Endodermal cell (in vitro differentiated cells): Measurements from ENCODE around the gene ARID5A. TPM values are rescaled to one million over a fixed set of nuclear protein-coding genes. Genes with fewer than 3 reads are reported as not detected.

ENCODE experiments used
- DNase-seq: peaks from one replicate; pipeline ENCODE4 v3.0.0-alpha.2; 2017
- H3K27ac ChIP-seq: 2 replicates; pipeline ENCODE4 v1.5.1; 2013; ENCODE audit warnings: mild to moderate bottlenecking, low read depth, low read length, moderate library complexity
- H3K27me3 ChIP-seq: 2 replicates; pipeline ENCODE4 v1.6.1; 2013; ENCODE audit warnings: mild to moderate bottlenecking, low read length, moderate library complexity; ENCODE audit not compliant: insufficient read depth, control insufficient read depth, poor library complexity, severe bottlenecking
- H3K36me3 ChIP-seq: 2 replicates; pipeline ENCODE4 v1.7.0; 2013; ENCODE audit warnings: mild to moderate bottlenecking, low read length, moderate library complexity; ENCODE audit not compliant: control insufficient read depth, insufficient read depth
- H3K4me1 ChIP-seq: one replicate; pipeline ENCODE4 v1.7.0; 2013; ENCODE audit warnings: low read length; ENCODE audit not compliant: control insufficient read depth, insufficient read depth
- H3K4me3 ChIP-seq: 2 replicates; pipeline ENCODE4 v1.5.1; 2013; ENCODE audit warnings: mild to moderate bottlenecking, low read length, moderate library complexity
- H3K9ac ChIP-seq: 2 replicates; pipeline ENCODE4 v1.6.1; 2013; ENCODE audit warnings: mild to moderate bottlenecking, low read length, moderate library complexity; ENCODE audit not compliant: poor library complexity, severe bottlenecking; ENCODE audit errors: extremely low read depth
- H3K9me3 ChIP-seq: 2 replicates; pipeline ENCODE4 v1.6.1; 2013; ENCODE audit warnings: mild to moderate bottlenecking, low read length, moderate library complexity; ENCODE audit not compliant: control insufficient read depth
- H3K27ac Mint-ChIP-seq: 2 replicates; pipeline ENCODE4 v1.8.0; 2020; ENCODE audit warnings: mixed read lengths
- H3K27me3 Mint-ChIP-seq: 2 replicates; pipeline ENCODE4 v1.8.0; 2021; ENCODE audit warnings: mild to moderate bottlenecking, mixed read lengths; ENCODE audit not compliant: insufficient read depth
- H3K36me3 Mint-ChIP-seq: 2 replicates; pipeline ENCODE4 v1.8.0; 2020; ENCODE audit warnings: low read depth, mixed read lengths
- H3K4me1 Mint-ChIP-seq: 2 replicates; pipeline ENCODE4 v1.8.0; 2020; ENCODE audit warnings: mixed read lengths
- H3K4me3 Mint-ChIP-seq: 2 replicates; pipeline ENCODE4 v1.8.0; 2020; ENCODE audit warnings: mild to moderate bottlenecking, moderate library complexity, mixed read lengths
- H3K9me3 Mint-ChIP-seq: 2 replicates; pipeline ENCODE4 v1.8.0; 2020; ENCODE audit warnings: mild to moderate bottlenecking, mixed read lengths
- CTCF ChIP-seq: fragments of 200-600 bp; sonication (generic); conservative IDR thresholded peaks from 2 replicates; pipeline ENCODE4 v1.5.0; 2021; ENCODE audit warnings: antibody characterized with exemption, mild to moderate bottlenecking
- WGBS, 2 experiments: methylation state at CpG; one replicate each; pipeline versions ENCODE4 v1.1.5 to v1.1.7; 2013; ENCODE audit warnings: missing lambda C conversion rate in 2 of 2, mixed read lengths in 1 of 2; ENCODE audit not compliant: insufficient coverage in 1 of 2, insufficient read length in 1 of 2; 5-methylcytosine and 5-hydroxymethylcytosine counted together
- total RNA-seq, 2 donors: library from RNA; stranded (reverse); fragmentation: NEBNext Ultra II Directional in 1 of 2; extraction: Animal tissue kit (Norgen Biotek cat#: 25700) in 1 of 2; gene quantifications; 2 replicates in 1 of 2; 3 replicates in 1 of 2; pipeline ENCODE4 v1.2.1, GENCODE V29; 2021

ARID5A gene
- total RNA-seq, 2 donors from 2014 or later: 1.8 to 3.5 TPM

- Histone ChIP-seq H3K36me3 (no peaks in the 10 kb centered on the region), H3K27me3 (no peaks in the 10 kb centered on the region), H3K9ac (no peak overlapping the region), H3K4me1 (no peaks in the 10 kb centered on the region), H3K4me3 (no peak overlapping the region), H3K9me3 (peaks cover 7% of the 10 kb centered on the region), H3K27ac (no peak overlapping the region)
- no peak for DNase-seq
- H3K36me3 Mint-ChIP-seq: peaks cover 1% of the 10 kb centered on the region
- WGBS, 2 experiments: 93 to 100% methylated on average over 1 to 8 of the region's 8 CpGs
- H3K4me3 Mint-ChIP-seq: no peak overlapping the region
- peaks cover 2% of the 10 kb centered on the region for H3K9me3 Mint-ChIP-seq
- no peaks in the 10 kb centered on the region for H3K4me1 Mint-ChIP-seq
- TF ChIP-seq CTCF: no peak
- H3K27ac Mint-ChIP-seq: no peak overlapping the region
- no peaks in the 10 kb centered on the region for H3K27me3 Mint-ChIP-seq
Observed at GRCh38 chr2:96546797-96547196, 10.2 kb downstream of the ARID5A start.

- peak; percentile 68 for DNase-seq
- peaks cover 1% of the 10 kb centered on the region for H3K36me3 Mint-ChIP-seq
- TF ChIP-seq CTCF: no peak
- no peak overlapping the region for H3K4me3 Mint-ChIP-seq
- WGBS, 2 experiments: 79 to 80% methylated on average over 6 to 7 of the region's 7 CpGs
- H3K27me3 ChIP-seq: no peaks in the 10 kb centered on the region
- no peak overlapping the region for H3K4me3 ChIP-seq
- H3K9me3 ChIP-seq: peaks cover 7% of the 10 kb centered on the region
- peaks cover 2% of the 10 kb centered on the region for H3K9me3 Mint-ChIP-seq
- H3K4me1 ChIP-seq: no peaks in the 10 kb centered on the region
- no peak overlapping the region for H3K27ac Mint-ChIP-seq
- no peak overlapping the region for H3K27ac ChIP-seq
- no peaks in the 10 kb centered on the region for H3K36me3 ChIP-seq
- H3K27me3 Mint-ChIP-seq: no peaks in the 10 kb centered on the region
- H3K9ac ChIP-seq: no peak overlapping the region
- no peaks in the 10 kb centered on the region for H3K4me1 Mint-ChIP-seq
Observed at GRCh38 chr2:96547203-96547641, 10.7 kb downstream of the ARID5A start.

GRCh38 chr2:96547731-96548171 is 11.2 kb downstream of the ARID5A start:
- peaks cover 1% of the 10 kb centered on the region for H3K36me3 Mint-ChIP-seq
- 53 to 81% methylated on average over 6 of the region's 6 CpGs for WGBS, 2 experiments

More at GRCh38 chr2:96547731-96548171, 11.2 kb downstream of the ARID5A start:
- no peaks in the 10 kb centered on the region for H3K27me3 ChIP-seq
- no peak overlapping the region for H3K9ac ChIP-seq
- H3K4me1 Mint-ChIP-seq: no peaks in the 10 kb centered on the region
- H3K4me1 ChIP-seq: no peaks in the 10 kb centered on the region
- H3K4me3 Mint-ChIP-seq: no peak overlapping the region
- no peak overlapping the region for H3K27ac ChIP-seq
- no peak overlapping the region for H3K27ac Mint-ChIP-seq
- no peak overlapping the region for H3K4me3 ChIP-seq
- H3K36me3 ChIP-seq: no peaks in the 10 kb centered on the region
- H3K9me3 ChIP-seq: peaks cover 7% of the 10 kb centered on the region
- no peaks in the 10 kb centered on the region for H3K27me3 Mint-ChIP-seq
- H3K9me3 Mint-ChIP-seq: peaks cover 2% of the 10 kb centered on the region
- no peak for TF ChIP-seq CTCF
- DNase-seq: peak; percentile 48
